Measurements from ENCODE around the gene PDE1C.

PDE1C gene

GRCh38 chr7:32074787-32075585 is 4.8 kb upstream of the PDE1C start:
- no peak for DNase-seq

DNA sequence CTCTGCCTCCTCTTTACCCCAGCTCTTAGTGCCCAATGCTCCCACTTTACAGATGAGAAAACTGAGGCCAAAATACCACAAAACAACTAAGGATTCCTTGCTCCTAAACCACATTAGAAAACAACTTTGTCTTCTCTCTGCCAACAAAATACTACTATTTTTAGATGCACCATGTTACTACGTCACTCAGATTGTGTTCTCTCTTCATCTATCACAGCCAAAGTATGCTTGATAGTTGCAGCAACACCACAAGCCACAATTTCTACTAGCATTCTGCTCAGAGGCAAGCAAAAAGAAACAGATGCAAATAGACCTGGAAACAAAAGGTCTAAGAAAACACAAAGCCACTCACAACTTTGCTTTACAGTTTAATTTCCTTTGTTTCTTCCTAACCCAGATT is 3.3 kb upstream of the PDE1C start:
- no peak for DNase-seq

GRCh38 chr7:32072397-32072796 is 2.2 kb upstream of the PDE1C start:
- no peak for DNase-seq

DNA sequence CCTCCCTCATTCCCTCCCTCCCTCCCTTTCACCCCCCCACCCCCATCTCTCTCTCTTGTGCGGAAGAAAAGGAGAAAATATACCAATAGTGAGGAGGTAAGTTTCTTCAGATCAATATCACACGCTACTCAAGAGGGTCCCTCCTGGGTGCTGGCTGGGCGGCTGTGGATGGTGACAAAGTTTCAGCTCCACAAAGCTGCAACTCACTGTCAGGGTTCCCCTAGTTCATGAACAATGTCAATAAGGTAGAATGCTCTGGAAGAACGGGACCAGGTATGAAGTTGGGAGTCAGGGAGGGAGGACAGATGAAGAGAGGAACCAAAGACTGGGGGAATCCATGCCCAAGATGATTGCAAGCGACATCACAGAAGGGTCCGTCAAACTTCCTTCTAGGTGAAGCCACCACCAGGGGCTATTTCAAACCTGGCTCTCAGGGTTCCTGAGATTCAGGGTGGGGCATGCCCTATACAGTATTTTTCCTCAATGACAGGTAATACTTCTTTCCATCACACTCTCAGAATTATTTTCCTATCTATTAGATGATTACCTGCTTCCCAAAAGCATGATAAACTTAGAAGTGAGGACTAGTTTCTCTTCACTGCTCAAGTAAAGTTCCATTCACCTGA is 1.4 kb upstream of the PDE1C start:
- no peak for DNase-seq

DNA sequence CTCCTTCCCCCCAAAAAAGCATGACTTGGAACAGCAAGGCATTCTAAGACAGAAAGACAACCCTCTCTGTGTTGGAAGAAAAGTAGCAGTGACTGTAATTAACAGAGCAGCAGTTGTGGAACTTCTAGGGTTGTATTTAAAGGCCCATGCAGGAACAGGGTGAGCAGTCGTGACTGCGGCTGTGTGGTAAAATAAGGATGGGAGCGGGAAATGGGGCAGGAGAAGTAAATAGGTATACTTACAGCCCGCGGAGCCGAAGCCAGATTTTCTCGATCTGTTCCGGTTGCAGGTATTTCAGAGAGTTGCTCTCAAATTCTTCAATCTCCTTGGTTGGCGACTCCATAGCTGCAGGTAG is 179 bp downstream of the PDE1C start:
- no peak for DNase-seq

- DNase-seq, result no peak
These were observed 1.0 kb downstream of the PDE1C start for GRCh38 chr7:32069116-32069650.

DNA sequence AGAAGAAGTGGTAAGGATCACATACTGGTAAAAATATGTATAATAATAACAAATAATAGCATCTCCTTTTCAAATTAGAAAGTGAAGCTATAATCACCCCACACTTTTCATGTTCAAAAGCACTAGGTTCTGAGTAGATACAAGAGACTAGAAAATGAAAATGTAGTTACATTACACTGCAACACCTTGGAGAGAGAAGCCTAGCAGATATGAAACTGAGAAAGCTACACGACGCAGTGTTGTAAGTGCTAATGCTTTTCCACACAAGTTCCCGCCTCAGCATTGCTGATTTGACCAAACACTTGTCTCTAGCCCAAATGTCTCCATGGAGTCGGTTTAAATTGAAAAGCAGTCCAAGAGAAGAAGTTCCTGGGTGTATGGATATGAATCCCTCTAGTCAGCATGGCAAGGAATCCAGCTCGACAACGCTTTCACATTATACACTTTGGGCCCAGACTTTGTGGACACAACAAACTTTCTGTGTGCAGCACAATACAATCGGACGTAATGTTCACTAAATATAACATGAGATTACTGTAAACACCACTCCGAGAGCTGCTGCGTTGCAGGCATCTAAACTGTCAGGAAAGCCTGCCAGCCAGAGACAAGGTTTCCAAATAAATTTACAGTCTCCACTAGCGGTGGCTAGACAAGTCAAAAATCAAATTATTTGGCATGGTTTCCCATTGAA is 1.7 kb downstream of the PDE1C start:
- DNase-seq, result no peak

DNA sequence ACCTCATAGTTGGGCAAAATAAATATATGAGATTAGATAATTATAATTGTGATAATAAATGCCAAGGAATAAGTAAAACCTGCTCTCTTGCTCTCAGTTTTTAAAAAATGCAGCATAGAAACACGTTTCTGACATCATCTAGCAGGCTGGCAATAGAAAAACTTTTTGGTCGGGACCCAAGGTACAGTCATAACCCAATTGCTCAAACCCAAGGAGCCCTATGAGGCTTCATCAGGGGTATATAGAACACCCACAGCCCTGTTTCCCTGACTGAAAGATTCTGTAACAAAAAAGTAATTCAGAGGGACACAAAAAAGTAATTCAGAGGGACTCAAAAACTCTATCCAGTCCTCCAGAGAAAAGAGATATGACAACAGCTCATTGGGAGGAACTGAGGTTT is 3.8 kb downstream of the PDE1C start:
- no peak for DNase-seq

GRCh38 chr7:32063614-32064013 is 6.6 kb downstream of the PDE1C start:
- DNase-seq, result no peak

GRCh38 chr7:32062150-32062549 is 8.1 kb downstream of the PDE1C start:
- DNase-seq, result no peak

DNA sequence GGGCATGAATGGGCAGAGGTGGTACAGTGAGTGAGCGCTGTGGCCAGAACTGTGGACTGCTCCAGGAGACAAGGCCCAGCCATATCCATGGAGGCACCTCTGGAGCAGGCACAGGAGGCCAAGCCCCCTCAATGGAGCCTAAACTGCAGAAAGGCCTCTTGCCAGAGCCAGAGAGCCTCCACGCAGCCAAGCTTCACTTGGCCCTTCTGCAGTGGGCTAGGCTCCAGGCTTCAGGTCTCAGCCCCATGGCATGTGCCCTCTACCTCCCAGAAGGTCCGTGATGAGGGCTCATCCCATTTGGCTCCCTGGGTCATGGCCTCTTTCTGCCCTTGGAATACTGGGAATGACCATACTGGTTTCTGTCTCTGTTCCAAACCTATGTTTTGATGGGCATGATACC is 8.9 kb downstream of the PDE1C start:
- no peak for DNase-seq

DNA sequence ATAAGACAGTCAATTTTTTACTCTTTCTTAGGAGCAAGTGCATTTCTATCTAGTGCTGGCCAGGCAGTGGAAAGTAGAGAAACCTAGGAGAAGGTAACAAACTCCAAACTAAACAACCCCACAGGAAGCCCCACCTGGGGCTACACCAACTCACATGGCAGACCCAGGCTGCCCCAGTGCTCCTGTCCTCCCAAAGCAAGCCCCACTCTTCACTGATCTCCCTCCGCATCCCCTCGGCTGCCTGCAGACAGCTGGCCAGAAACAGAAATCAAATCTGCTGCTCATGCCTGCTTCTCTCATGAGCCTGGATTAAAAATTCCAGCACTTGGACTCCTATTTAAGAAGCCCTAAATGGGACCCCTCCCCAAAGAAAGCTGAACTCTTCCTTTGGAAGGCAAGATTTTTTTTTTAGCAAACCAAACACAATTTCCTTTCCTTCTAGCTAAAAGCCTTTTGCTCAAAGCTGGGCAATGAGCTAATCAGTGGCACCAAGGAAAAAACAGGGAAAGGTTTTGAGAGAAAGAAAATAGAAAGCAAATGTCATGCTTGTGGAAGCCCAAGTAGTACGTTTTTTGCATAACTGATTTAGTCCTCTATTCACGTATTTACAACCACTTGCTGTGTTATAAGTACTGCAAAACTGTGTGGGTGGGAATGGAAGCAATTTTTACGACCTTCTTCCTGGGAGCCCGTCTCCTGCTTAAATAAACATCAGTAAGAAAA is 10.8 kb downstream of the PDE1C start:
- DNase-seq, result no peak

GRCh38 chr7:32058002-32058401 is 12.2 kb downstream of the PDE1C start:
- no peak for DNase-seq

DNA sequence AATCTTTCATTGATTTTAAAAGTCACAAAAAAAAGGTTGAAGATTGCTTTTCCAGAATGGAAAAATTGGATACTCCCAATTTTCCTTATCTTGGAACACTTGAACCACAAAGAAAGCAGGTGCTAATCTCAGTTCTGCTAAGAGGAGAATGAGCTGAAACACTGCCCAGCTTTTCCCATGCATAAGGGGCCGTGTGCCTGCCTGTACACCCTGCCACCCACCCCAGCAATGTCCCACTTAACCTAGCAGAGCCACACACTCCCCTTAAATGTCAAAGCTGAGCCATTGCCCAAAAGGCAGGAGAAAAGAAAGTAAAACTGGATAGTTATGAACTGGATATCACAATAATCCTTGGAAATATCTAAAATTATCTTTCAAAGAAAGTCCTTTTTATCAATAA is 13.4 kb downstream of the PDE1C start:
- no peak for DNase-seq

GRCh38 chr7:32053204-32053603 is 17.0 kb downstream of the PDE1C start:
- no peak for DNase-seq

GRCh38 chr7:32051128-32051527 is 19.1 kb downstream of the PDE1C start:
- no peak for DNase-seq

DNA sequence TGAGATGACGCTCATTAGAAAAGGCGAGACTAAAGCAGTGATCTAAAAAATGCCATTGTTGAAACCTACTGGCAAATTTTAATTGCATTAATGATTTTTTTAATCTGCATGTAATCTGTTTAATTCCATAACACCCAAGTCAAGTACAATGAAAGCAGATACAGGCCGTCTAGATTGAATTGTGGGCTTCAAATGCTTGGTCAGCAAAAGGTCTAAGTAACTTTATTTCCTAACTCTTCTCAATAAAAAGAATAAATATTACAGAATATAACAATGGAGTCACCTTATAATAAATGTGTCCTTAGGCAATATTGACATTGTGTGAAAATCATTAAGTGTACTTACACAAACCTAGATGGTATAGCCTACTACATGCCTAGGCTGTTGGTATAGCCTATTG is 20.6 kb downstream of the PDE1C start:
- DNase-seq, result no peak

DNA sequence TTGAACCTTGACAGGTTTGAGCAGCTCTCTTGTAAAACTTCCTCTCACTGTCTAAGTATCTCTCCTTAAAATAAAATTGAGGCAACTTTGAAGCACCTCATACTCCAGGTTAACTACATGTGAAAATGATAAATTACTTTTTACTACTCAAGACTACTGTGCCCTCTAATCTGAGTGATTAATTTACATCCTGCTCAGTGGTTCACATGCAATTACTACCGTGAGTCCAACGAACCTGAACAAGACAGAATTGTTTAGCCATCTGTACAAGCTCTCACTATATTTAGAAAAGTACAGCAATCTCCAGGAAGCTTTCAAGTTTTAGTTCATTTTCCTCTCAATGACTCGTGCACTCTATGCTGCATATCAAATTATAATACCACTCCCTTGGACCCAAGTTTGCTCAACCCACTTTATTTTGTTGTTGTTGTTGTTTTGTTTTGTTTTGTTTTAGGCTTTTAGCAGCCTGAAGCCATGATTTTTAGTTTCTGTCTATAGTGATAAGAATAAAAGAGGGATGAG is 21.2 kb downstream of the PDE1C start:
- DNase-seq, result no peak

DNA sequence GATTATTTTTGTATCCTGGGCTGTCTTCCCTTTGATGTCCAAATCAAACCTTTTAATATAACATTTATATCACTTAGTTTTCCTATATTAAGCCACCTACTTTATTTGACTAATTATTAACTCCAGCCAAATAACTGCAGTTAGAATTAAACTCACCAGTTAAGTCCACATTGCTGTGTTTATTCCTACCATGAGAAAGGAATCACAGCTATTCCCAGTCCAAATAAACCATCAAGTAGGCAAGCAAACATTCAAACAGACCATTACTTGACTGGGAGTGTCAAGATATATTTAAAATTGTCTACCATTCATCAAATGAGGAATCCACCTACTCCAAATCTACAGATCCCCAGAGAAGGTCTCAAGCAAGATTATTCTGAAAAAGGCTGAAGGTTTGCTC is 22.4 kb downstream of the PDE1C start:
- no peak for DNase-seq

DNA sequence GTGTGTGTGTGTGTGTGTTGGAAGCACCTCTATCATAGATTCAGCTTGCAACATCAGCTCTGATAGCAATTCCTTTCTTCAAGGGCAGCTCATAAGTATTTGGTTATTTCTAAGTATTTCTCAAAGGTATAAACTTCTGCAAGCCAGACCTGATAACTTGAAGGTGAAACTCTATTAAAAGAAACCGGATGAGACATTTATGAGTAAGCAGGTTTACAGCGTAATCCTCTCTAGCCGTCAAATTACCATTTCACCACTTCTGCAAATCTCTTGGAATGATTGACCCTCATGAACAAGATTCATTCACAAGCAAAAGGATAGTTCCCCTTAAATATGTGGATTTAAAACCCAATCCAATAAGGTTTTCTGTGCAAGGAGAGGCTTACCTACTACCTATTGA is 23.1 kb downstream of the PDE1C start:
- no peak for DNase-seq

DNA sequence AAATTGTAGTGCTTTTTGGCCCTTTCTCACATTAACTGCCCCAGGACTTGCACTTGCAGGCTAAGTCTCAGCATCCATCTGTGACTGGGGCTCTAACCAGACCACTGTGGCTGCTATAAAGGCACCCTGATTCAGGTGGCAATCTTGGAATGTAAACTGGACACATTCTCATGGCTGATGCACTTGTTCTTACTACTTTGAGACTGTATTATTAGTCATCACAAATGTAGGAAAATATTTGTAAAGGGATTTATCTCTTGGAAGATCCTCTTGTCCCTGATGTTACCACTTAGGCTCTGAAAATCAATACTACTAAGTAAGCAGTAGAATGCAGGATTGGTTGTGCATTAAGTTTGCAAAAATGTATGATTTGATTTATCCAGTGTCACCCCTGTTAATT is 25.0 kb downstream of the PDE1C start:
- no peak for DNase-seq

- DNase-seq, result no peak
These were observed 25.5 kb downstream of the PDE1C start for GRCh38 chr7:32044739-32045138.

GRCh38 chr7:32043688-32044087 is 26.5 kb downstream of the PDE1C start:
- no peak for DNase-seq
